Endothelial cell (in vitro differentiated cells): ENCODE data around the gene FBXW11. TPM values are rescaled to one million over a fixed set of nuclear protein-coding genes. Genes with fewer than 3 reads are reported as not detected.
A peak's percentile ranks its signal among the peaks of the same experiment; 100 is the strongest.

Experiments
- DNase-seq: peaks from one replicate; pipeline ENCODE4 v3.0.0; 2021; ENCODE audit warnings: low spot score
- H3K27ac Mint-ChIP-seq: one replicate; pipeline ENCODE4 v1.8.0; 2021; ENCODE audit warnings: mixed read lengths, inconsistent platforms; ENCODE audit not compliant: unreplicated experiment
- H3K27me3 Mint-ChIP-seq: one replicate; pipeline ENCODE4 v1.8.0; 2021; ENCODE audit warnings: mild to moderate bottlenecking, moderate library complexity, mixed read lengths, inconsistent platforms; ENCODE audit not compliant: unreplicated experiment
- H3K36me3 Mint-ChIP-seq: one replicate; pipeline ENCODE4 v1.8.0; 2021; ENCODE audit warnings: mild to moderate bottlenecking, low read depth, mixed read lengths, inconsistent platforms; ENCODE audit not compliant: unreplicated experiment
- H3K4me1 Mint-ChIP-seq: one replicate; pipeline ENCODE4 v1.8.0; 2021; ENCODE audit warnings: mild to moderate bottlenecking, mixed read lengths, inconsistent platforms; ENCODE audit not compliant: unreplicated experiment
- H3K4me3 Mint-ChIP-seq: one replicate; pipeline ENCODE4 v1.8.0; 2021; ENCODE audit warnings: mild to moderate bottlenecking, mixed read lengths, inconsistent platforms; ENCODE audit not compliant: unreplicated experiment
- H3K9me3 Mint-ChIP-seq: one replicate; pipeline ENCODE4 v1.8.0; 2021; ENCODE audit warnings: mixed read lengths, inconsistent platforms; ENCODE audit not compliant: unreplicated experiment
- total RNA-seq: library from RNA; stranded (reverse); fragmentation: NEBNext Ultra II Directional; extraction: Animal tissue kit (Norgen Biotek cat#: 25700); gene quantifications from one replicate; pipeline ENCODE4 v1.2.1, GENCODE V29; 2021; ENCODE audit not compliant: unreplicated experiment
- TF ChIP-seq, protein P1 (sequence below): fragments of 200-600 bp; sonication (generic); IDR thresholded peaks from one replicate; pipeline ENCODE4 v1.5.0; 2021; ENCODE audit warnings: antibody characterized with exemption; ENCODE audit not compliant: unreplicated experiment

FBXW11 gene
- total RNA-seq, 1 donor from 2014 or later: 62.0 TPM

- H3K27me3 Mint-ChIP-seq: peaks cover 7% of the 10 kb centered on the region
- no peaks in the 10 kb centered on the region for H3K9me3 Mint-ChIP-seq
- DNase-seq: no peak
- H3K4me1 Mint-ChIP-seq: peaks cover 13% of the 10 kb centered on the region
- TF ChIP-seq, protein P1, sequence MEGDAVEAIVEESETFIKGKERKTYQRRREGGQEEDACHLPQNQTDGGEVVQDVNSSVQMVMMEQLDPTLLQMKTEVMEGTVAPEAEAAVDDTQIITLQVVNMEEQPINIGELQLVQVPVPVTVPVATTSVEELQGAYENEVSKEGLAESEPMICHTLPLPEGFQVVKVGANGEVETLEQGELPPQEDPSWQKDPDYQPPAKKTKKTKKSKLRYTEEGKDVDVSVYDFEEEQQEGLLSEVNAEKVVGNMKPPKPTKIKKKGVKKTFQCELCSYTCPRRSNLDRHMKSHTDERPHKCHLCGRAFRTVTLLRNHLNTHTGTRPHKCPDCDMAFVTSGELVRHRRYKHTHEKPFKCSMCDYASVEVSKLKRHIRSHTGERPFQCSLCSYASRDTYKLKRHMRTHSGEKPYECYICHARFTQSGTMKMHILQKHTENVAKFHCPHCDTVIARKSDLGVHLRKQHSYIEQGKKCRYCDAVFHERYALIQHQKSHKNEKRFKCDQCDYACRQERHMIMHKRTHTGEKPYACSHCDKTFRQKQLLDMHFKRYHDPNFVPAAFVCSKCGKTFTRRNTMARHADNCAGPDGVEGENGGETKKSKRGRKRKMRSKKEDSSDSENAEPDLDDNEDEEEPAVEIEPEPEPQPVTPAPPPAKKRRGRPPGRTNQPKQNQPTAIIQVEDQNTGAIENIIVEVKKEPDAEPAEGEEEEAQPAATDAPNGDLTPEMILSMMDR: no peak
- peak overlapping the region; percentile 71 for H3K4me3 Mint-ChIP-seq
- no peak overlapping the region for H3K27ac Mint-ChIP-seq
- peaks cover 63% of the 10 kb centered on the region for H3K36me3 Mint-ChIP-seq
Measured at GRCh38 chr5:172048539-172049101, 42.2 kb upstream of the FBXW11 start.

DNA sequence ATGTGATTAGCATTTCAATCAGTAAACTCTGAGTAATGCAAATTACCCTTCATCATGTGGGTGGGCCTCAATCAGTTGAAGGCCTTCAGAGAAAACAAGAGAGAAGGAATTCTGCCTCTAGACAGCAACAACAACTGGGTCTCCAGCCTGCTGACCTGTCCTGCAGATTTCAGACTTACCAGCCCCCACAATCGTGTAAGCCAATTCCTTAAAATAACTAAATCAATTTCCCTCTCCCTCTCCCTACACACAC, 41.7 kb upstream of the FBXW11 start:
- Mint-ChIP-seq H3K4me3 (peak overlapping the region; percentile 71), H3K9me3 (no peaks in the 10 kb centered on the region), H3K4me1 (peaks cover 13% of the 10 kb centered on the region), H3K36me3 (peaks cover 58% of the 10 kb centered on the region), H3K27ac (no peak overlapping the region), H3K27me3 (peaks cover 7% of the 10 kb centered on the region)
- TF ChIP-seq, protein P1: no peak
- DNase-seq: no peak

- no peak overlapping the region for H3K27ac Mint-ChIP-seq
- DNase-seq: no peak
- no peaks in the 10 kb centered on the region for H3K9me3 Mint-ChIP-seq
- H3K27me3 Mint-ChIP-seq: peaks cover 6% of the 10 kb centered on the region
- peaks cover 52% of the 10 kb centered on the region for H3K36me3 Mint-ChIP-seq
- TF ChIP-seq, protein P1: no peak
- H3K4me3 Mint-ChIP-seq: no peak overlapping the region
- H3K4me1 Mint-ChIP-seq: peaks cover 13% of the 10 kb centered on the region
Measured at GRCh38 chr5:172046593-172046992, 40.2 kb upstream of the FBXW11 start.

- H3K9me3 Mint-ChIP-seq: no peaks in the 10 kb centered on the region
- H3K27me3 Mint-ChIP-seq: peaks cover 4% of the 10 kb centered on the region
- DNase-seq: no peak
- no peak overlapping the region for H3K27ac Mint-ChIP-seq
- H3K4me3 Mint-ChIP-seq: no peak overlapping the region
- TF ChIP-seq, protein P1: no peak
- peaks cover 45% of the 10 kb centered on the region for H3K36me3 Mint-ChIP-seq
- peaks cover 12% of the 10 kb centered on the region for H3K4me1 Mint-ChIP-seq
Measured at GRCh38 chr5:172045315-172045632, 38.8 kb upstream of the FBXW11 start.

DNA sequence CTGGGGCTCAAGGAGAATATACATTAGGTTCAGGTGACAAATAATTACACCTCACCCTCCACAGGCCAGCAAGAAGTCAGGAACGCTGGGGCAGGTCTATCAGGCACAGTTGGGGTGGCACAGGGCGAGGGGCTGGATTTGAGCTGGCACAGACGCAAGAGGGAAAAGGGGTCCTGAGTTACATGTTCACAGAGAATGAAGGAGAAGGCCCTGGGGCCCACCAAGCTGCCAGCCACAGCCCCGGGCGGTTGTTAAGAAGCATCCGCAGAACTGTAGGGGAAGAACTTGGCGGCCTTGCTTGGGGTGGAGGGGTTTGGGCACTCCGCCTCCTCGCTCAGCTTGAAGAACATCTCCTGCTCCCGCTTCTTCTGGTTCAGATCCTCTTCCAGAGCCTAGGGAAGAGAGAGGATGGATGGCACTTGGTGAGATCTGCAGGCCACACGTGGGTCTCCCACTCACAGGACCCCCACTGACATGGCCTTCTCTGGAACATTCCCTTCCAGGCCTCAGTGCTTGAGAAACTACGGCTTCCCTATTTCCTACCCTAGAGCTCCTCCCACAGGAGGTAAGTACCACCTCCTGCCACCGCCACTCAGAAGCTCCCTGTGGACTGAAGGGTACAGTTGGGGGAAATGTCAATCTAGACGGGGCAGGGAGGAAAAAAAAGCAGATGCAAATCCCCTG, 38.3 kb upstream of the FBXW11 start:
- TF ChIP-seq, protein P1: no peak
- Mint-ChIP-seq H3K4me3 (no peak overlapping the region), H3K4me1 (peaks cover 9% of the 10 kb centered on the region), H3K27ac (no peak overlapping the region), H3K27me3 (peaks cover 4% of the 10 kb centered on the region), H3K36me3 (peaks cover 43% of the 10 kb centered on the region), H3K9me3 (no peaks in the 10 kb centered on the region)
- no peak for DNase-seq
